ENCODE measurements around the gene NOVA1.

The NOVA1 gene

DNA sequence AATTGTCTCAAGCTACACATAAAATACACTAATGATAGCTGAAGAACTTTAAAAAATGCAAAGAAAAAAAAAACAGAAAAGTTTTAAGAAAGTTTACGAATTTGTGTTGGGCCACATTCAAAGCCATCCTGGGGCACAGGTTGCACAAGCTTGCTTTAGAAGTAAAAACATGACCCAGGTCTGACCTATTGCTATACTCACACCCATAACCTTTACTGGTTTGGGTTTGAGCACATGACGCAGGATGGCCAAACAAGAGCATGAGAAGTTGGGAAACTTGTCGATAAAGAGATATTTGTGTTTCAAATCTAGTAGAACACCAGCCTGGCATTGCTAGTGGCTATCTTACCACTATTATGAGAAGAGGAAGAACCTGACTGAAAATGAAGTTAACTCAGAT lies 143.7 kb downstream of the NOVA1 start:
- DNase-seq (ENCODE audit: low spot score), result no peak
- H3K36me3 Mint-ChIP-seq (ENCODE audit: low read depth), result no peaks in the 10 kb centered on the region
- H3K27me3 Mint-ChIP-seq (ENCODE audit: low read depth), result no peaks in the 10 kb centered on the region

DNA sequence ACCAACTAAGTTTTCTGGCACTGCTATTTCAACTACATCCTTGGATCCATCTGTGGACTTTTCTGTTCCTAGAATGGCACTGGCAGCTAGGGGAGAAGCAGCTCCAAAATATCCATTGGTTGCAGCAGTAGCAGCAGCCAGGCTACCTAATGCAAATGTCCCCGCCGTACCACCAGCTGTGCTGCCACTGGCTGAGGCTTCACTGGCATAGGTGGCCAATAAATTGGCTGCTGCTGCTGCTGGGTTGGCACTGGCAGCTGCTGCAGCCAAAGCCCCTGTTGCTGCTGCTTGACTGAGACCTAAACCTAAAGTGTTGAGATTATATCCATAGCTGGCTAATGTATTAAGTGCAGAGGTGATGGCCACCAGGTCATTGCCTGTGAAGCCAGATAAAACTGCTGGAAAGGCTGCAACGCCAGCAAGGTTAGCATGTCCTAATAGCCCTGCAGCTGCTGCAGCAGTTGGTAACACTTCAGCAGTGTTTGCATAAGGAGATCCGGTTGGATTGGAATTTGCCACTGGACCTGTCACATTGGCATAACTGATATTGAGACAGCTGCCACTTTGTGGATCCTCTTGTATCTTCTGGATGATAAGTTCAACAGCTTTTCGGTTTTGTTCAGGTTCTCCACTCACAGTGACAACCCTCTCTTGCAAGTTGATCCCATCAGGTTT lies 149.5 kb downstream of the NOVA1 start:
- H3K4me3 Mint-ChIP-seq, result no peak overlapping the region
- no peak for DNase-seq (ENCODE audit: low spot score)
- no peaks in the 10 kb centered on the region for H3K27me3 Mint-ChIP-seq (ENCODE audit: low read depth)
- no peaks in the 10 kb centered on the region for H3K4me1 Mint-ChIP-seq (ENCODE audit: low read depth)
- H3K36me3 Mint-ChIP-seq (ENCODE audit: low read depth), result no peaks in the 10 kb centered on the region
- no peak overlapping the region for H3K27ac Mint-ChIP-seq
- peaks cover 27% of the 10 kb centered on the region for H3K9me3 Mint-ChIP-seq

More for the DNA sequence above, 143.7 kb downstream of the NOVA1 start:
- peaks cover 41% of the 10 kb centered on the region for H3K9me3 Mint-ChIP-seq
- H3K4me1 Mint-ChIP-seq (ENCODE audit: low read depth), result no peaks in the 10 kb centered on the region
- H3K4me3 Mint-ChIP-seq, result no peak overlapping the region
- no peak overlapping the region for H3K27ac Mint-ChIP-seq

DNA sequence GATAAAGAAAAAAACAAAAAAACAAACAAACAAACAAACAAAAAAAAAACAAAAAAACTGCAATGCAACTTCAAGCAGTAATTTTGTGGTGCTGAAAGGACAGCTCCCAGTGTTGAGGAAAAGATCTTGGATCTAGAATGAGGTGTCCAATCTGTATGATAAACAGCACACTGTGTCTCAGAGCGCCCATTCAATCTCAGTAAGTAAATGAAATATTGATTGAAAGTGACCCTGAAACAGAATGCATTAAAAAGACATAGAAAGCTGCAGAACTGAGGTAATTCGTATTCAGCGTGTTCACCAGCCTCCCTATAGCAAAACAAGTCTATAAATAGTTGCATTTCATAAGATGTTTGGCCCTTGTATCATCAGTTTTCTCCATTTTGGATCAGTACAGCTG lies 153.0 kb downstream of the NOVA1 start:
- DNase-seq (ENCODE audit: low spot score), result no peak
- H3K27ac Mint-ChIP-seq, result no peak overlapping the region
- peaks cover 30% of the 10 kb centered on the region for H3K9me3 Mint-ChIP-seq

DNA sequence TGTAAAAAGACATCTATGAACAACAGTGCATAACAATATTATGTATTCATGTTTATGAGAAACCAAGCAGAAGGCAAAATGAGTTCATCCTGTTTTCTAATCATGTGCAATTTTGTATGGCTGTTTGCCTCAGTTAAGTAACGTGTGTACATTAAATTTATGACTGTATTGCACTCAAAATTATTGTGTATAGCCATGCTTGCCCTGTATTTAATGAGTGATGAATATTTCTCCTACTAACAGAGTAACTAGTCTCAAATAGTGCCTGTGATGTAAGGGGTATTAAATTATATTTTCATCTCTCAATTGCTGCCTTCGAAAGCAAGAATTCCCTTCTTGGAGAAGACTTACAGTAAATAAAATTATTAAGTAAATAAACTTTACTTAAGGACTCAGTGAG lies 154.2 kb downstream of the NOVA1 start:
- Mint-ChIP-seq H3K27ac (no peak overlapping the region), H3K4me1 (ENCODE audit: low read depth) (no peaks in the 10 kb centered on the region), H3K27me3 (ENCODE audit: low read depth) (no peaks in the 10 kb centered on the region), H3K9me3 (peaks cover 30% of the 10 kb centered on the region), H3K36me3 (ENCODE audit: low read depth) (peaks cover 1% of the 10 kb centered on the region), H3K4me3 (no peak overlapping the region)
- DNase-seq (ENCODE audit: low spot score), result no peak

More for the DNA sequence above, 153.0 kb downstream of the NOVA1 start:
- H3K4me3 Mint-ChIP-seq, result no peak overlapping the region
- peaks cover 1% of the 10 kb centered on the region for H3K36me3 Mint-ChIP-seq (ENCODE audit: low read depth)
- H3K4me1 Mint-ChIP-seq (ENCODE audit: low read depth), result no peaks in the 10 kb centered on the region
- no peaks in the 10 kb centered on the region for H3K27me3 Mint-ChIP-seq (ENCODE audit: low read depth)

DNA sequence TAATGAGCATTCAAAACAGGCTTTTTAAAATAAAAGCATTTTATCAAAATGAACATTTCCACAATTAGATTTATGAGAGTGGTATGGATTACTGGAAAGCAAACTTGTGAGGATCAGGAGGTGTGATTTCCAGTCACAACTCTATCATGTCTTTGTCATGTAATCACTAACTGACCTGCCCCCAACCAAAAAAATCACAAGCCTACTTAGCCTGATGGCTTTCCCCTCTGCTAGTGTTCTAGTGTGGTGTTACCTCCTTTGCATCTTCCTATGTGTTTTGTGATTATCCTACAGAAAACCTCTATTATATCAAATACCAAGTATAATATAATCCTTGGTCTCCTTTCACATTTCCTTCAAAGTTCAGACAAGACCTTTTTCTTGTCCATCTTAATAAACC lies 168.6 kb downstream of the NOVA1 start:
- Mint-ChIP-seq H3K27ac (no peak overlapping the region), H3K27me3 (ENCODE audit: low read depth) (no peaks in the 10 kb centered on the region), H3K9me3 (peaks cover 31% of the 10 kb centered on the region), H3K36me3 (ENCODE audit: low read depth) (no peaks in the 10 kb centered on the region), H3K4me1 (ENCODE audit: low read depth) (no peaks in the 10 kb centered on the region), H3K4me3 (no peak overlapping the region)
- DNase-seq (ENCODE audit: low spot score), result no peak

DNA sequence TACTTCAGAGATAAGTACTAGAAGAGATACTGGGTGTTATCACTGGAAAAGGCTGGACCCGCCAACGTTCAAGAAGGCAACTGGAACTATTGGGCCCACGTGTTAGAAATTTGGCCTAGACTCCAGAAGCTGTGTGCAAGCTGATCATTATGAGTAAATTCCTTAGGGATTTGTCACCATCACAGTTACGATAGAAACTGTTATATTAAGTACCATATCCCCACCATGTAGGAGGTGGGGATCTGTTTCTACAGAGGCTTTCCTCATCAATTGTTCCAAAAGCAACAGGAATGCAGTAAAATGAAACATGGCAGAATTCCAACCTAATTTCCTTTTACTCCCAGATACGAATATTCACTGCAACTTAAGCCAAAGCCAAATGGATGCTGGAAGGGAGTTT lies 170.7 kb downstream of the NOVA1 start:
- H3K27ac Mint-ChIP-seq, result no peak overlapping the region

DNA sequence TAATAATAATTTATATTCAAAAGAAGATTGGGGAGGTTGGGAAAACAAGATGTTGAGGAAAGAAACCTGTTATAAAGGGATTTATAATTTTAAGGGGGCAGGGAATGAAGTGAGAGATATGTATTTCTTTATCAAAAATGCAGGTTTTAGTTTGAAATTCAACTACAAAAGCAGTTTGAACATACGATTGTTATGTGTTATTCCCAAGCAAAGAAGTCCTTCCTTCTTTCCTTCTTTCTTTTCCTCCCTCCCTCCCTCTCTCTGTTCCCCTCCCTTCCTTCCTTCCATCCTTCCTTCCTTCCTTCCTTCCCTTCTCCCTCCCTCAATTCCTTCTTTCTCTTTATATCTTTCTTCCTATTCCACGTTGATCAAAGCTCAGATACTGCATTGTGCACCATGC lies 173.3 kb downstream of the NOVA1 start:
- Mint-ChIP-seq H3K36me3 (ENCODE audit: low read depth) (no peaks in the 10 kb centered on the region), H3K27ac (no peak overlapping the region), H3K27me3 (ENCODE audit: low read depth) (no peaks in the 10 kb centered on the region), H3K4me1 (ENCODE audit: low read depth) (no peaks in the 10 kb centered on the region), H3K9me3 (peaks cover 36% of the 10 kb centered on the region), H3K4me3 (no peak overlapping the region)
- DNase-seq (ENCODE audit: low spot score), result no peak

More for the DNA sequence above, 170.7 kb downstream of the NOVA1 start:
- no peaks in the 10 kb centered on the region for H3K27me3 Mint-ChIP-seq (ENCODE audit: low read depth)
- DNase-seq (ENCODE audit: low spot score), result no peak
- H3K36me3 Mint-ChIP-seq (ENCODE audit: low read depth), result no peaks in the 10 kb centered on the region
- H3K9me3 Mint-ChIP-seq, result peaks cover 37% of the 10 kb centered on the region
- H3K4me3 Mint-ChIP-seq, result no peak overlapping the region
- no peaks in the 10 kb centered on the region for H3K4me1 Mint-ChIP-seq (ENCODE audit: low read depth)

DNA sequence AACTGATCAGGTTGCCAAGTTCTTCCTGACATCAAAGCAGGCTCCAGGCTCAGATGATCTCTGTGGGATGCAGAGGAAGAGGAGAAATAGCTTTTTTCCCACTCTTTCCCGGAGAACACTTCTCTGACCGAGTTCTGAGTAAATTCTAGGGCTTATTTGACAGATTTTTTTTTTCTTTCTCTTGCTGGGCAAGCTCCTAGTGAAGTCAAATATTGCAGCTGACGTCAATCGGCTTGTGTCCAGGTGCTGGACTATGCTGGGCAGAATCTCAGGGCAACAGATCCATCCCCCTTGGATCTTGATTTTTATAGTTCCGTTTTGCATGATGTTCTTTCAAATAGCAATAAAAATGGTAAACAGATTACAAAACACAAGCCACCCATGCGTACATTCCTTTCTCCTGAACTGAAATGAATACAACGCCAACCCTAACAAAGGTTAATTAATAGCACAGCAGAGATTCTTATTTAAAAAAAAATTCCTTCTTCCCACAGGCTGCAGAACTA lies 182.2 kb downstream of the NOVA1 start:
- Mint-ChIP-seq H3K36me3 (ENCODE audit: low read depth) (no peaks in the 10 kb centered on the region), H3K9me3 (peaks cover 49% of the 10 kb centered on the region), H3K4me1 (ENCODE audit: low read depth) (no peaks in the 10 kb centered on the region), H3K27me3 (ENCODE audit: low read depth) (no peaks in the 10 kb centered on the region), H3K27ac (no peak overlapping the region), H3K4me3 (no peak overlapping the region)
- DNase-seq (ENCODE audit: low spot score), result no peak

DNA sequence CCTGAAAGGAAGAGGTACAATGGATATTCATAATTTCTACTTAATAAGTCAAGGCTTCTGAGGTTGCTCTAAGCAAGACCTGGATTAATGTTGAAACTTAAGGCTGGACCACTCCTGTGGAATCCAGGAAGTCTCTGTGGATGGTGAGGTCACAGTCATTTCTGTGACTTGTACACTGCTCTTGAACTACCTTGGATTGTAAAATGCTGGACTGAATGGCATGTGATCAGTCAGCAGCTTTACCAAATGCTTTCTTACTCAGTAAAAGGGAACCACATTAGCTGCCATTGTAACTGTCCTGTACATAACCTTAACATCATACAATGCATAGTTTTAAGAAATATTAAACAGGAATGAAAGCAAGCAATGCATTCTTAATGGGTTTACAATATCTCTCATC lies 182.9 kb downstream of the NOVA1 start:
- H3K4me3 Mint-ChIP-seq, result no peak overlapping the region
- H3K9me3 Mint-ChIP-seq, result peaks cover 45% of the 10 kb centered on the region
- no peaks in the 10 kb centered on the region for H3K36me3 Mint-ChIP-seq (ENCODE audit: low read depth)
- no peaks in the 10 kb centered on the region for H3K4me1 Mint-ChIP-seq (ENCODE audit: low read depth)
- no peak overlapping the region for H3K27ac Mint-ChIP-seq
- H3K27me3 Mint-ChIP-seq (ENCODE audit: low read depth), result no peaks in the 10 kb centered on the region
- DNase-seq (ENCODE audit: low spot score), result no peak

DNA sequence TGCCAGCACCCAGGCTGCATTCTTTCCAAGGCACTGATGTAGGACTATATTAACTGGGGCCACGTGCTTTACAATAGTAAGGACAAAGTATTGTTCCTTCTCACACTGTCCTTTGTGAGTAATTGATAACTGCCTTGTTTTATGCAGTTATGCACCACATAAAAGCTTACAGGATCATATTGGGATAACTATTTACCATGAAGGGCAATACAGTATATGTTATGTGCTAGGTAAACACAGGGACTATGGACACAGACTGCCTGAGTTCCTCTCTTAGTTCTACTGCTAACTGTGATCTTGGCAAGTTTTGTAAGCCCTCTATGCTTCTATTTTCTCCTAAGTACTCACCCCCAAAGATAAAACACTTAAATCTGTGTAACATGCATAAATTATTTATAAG lies 183.7 kb downstream of the NOVA1 start:
- H3K4me1 Mint-ChIP-seq (ENCODE audit: low read depth), result no peaks in the 10 kb centered on the region
- DNase-seq (ENCODE audit: low spot score), result no peak
- peaks cover 48% of the 10 kb centered on the region for H3K9me3 Mint-ChIP-seq
- no peak overlapping the region for H3K27ac Mint-ChIP-seq
- no peaks in the 10 kb centered on the region for H3K36me3 Mint-ChIP-seq (ENCODE audit: low read depth)
- no peak overlapping the region for H3K4me3 Mint-ChIP-seq
- no peaks in the 10 kb centered on the region for H3K27me3 Mint-ChIP-seq (ENCODE audit: low read depth)

DNA sequence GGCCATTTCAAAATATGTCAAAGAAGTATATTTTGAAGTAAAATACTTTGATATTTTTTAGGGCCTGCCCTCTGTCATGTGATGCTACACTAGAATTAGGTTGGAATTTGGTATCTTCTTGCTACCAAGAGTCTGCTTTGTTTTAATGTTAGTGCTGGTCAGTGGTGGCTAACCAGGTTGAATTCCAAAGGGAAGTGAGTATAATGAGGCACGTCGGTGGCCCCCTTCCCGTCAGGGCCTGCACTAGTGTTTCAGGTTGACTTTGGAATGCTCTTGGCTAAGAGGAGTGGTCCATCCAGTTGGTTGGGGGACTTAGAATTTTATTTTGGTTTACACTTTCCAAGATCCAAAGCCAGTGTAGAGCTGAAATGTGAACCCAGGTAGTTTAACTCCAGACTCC lies 185.4 kb downstream of the NOVA1 start:
- Mint-ChIP-seq H3K4me1 (ENCODE audit: low read depth) (no peaks in the 10 kb centered on the region), H3K4me3 (no peak overlapping the region), H3K27ac (no peak overlapping the region), H3K36me3 (ENCODE audit: low read depth) (no peaks in the 10 kb centered on the region), H3K27me3 (ENCODE audit: low read depth) (no peaks in the 10 kb centered on the region), H3K9me3 (peaks cover 43% of the 10 kb centered on the region)
- no peak for DNase-seq (ENCODE audit: low spot score)

DNA sequence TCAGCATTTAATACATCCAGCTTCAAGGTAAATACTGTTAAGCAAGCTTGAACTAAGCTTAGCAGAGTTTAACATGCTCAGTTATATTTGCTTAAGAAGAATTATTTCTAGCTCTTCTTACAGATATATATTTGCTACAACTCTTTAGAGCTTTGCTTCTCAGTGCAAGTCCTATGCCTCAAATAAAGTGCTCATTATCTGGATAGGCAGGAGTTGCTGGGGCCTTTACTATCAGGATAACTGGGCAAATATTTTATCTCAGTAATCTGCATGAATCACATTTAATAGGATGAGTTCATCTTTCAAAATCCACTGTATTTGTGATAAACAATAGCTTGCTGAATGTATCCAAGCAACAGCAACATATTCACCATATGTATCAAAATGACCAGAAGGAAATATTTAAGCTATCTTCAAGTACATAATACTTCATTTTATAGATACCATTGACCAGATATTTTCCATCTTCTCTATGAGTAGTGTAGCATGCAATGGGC lies 187.6 kb downstream of the NOVA1 start:
- Mint-ChIP-seq H3K27ac (no peak overlapping the region), H3K27me3 (ENCODE audit: low read depth) (no peaks in the 10 kb centered on the region), H3K9me3 (peaks cover 33% of the 10 kb centered on the region), H3K4me3 (no peak overlapping the region), H3K36me3 (ENCODE audit: low read depth) (no peaks in the 10 kb centered on the region), H3K4me1 (ENCODE audit: low read depth) (no peaks in the 10 kb centered on the region)
- no peak for DNase-seq (ENCODE audit: low spot score)

DNA sequence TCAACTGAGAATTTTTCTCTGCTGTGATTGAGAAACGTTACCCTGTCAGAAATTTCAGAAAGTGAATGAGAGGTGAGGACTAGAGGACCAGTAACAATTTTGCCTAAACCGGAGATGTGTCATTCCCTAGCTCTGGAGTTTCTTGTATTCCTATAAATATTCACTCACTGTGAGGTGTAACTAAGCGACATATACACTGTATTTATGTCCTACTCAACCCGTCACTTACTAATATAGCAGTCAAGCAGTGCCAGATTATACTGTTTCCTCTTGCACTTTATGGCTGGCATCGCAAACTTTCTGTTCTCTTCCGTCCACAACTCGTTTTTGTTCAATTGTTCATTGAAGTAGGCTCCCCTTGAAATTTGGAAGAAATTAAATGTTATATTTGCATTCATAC lies 192.9 kb downstream of the NOVA1 start:
- DNase-seq (ENCODE audit: low spot score), result no peak
- Mint-ChIP-seq H3K27me3 (ENCODE audit: low read depth) (no peaks in the 10 kb centered on the region), H3K4me3 (no peak overlapping the region), H3K4me1 (ENCODE audit: low read depth) (no peaks in the 10 kb centered on the region), H3K9me3 (peaks cover 41% of the 10 kb centered on the region), H3K36me3 (ENCODE audit: low read depth) (no peaks in the 10 kb centered on the region), H3K27ac (no peak overlapping the region)

DNA sequence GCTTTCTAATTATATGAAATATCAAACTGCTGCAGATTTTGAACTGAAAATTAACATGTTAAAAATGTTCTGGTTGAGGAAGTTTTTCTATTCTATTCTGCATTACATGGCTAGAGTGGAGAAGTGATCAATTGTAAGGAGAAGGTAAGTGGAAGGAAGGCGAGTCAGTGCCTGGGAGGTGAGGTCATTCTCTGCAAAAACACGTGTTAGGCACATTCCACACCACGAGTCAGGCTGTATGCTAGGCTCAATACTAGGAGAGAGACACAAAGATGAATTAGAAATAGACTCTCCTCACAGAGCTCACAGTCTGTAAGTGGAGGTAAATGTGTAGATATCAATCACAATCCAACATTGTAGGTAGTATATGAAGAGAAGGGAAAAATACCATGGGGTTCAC lies 194.1 kb downstream of the NOVA1 start:
- DNase-seq (ENCODE audit: low spot score), result no peak
- H3K27me3 Mint-ChIP-seq (ENCODE audit: low read depth), result no peaks in the 10 kb centered on the region
- H3K27ac Mint-ChIP-seq, result no peak overlapping the region
- H3K9me3 Mint-ChIP-seq, result peaks cover 46% of the 10 kb centered on the region
- no peaks in the 10 kb centered on the region for H3K36me3 Mint-ChIP-seq (ENCODE audit: low read depth)
- H3K4me3 Mint-ChIP-seq, result no peak overlapping the region
- no peaks in the 10 kb centered on the region for H3K4me1 Mint-ChIP-seq (ENCODE audit: low read depth)

DNA sequence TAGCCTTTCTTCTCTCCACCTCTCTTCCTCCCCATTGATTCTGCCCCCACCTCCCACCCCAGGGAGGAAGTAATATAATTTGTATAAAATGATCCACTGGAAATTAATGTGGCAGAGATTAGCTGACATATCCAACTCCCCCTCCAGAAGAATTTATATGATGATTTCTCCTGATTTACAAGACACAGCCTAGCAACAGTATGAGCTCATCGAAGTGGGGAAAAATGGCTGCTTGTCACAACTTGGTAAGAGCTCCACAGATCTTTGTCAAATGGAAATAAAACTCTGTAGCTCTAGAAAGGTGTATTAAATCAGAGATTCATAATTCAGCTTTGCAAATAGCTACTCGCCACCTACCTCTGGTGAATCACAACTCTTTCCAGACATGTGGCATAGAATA lies 195.7 kb downstream of the NOVA1 start:
- no peak overlapping the region for H3K4me3 Mint-ChIP-seq
- peaks cover 48% of the 10 kb centered on the region for H3K9me3 Mint-ChIP-seq
- H3K4me1 Mint-ChIP-seq (ENCODE audit: low read depth), result no peaks in the 10 kb centered on the region
- no peaks in the 10 kb centered on the region for H3K27me3 Mint-ChIP-seq (ENCODE audit: low read depth)
- no peak for DNase-seq (ENCODE audit: low spot score)
- no peak overlapping the region for H3K27ac Mint-ChIP-seq
- H3K36me3 Mint-ChIP-seq (ENCODE audit: low read depth), result no peaks in the 10 kb centered on the region

All from T-helper 2 cell treated with Interferon-gamma antibody and Interleukin-4, amounts not matched to agents 5 μg/mL and 100 μg/mL, for 36 hours (primary cell).